GM06990 (cell line): ENCODE results near the gene TNRC6B.
"Not testable (repeated sequence)": the region's sequence is repeated elsewhere in the genome, so short reads cannot be mapped to it uniquely, and the experiment has no call there.

Experiments used
- DNase-seq: peaks from one replicate; pipeline ENCODE4 v3.0.0-alpha.2; 2011; ENCODE audit not compliant: insufficient read length; ENCODE audit errors: extremely low read depth
- H3K27me3 ChIP-seq: replicated peaks from 2 replicates; pipeline ENCODE4 v1.6.0; 2011; ENCODE audit warnings: low read length; ENCODE audit not compliant: control insufficient read depth, insufficient read depth
- H3K36me3 ChIP-seq: 2 replicates; pipeline ENCODE4 v1.5.1; 2011; ENCODE audit warnings: low read length; ENCODE audit not compliant: control insufficient read depth, insufficient read depth
- H3K4me3 ChIP-seq: replicated peaks from 2 replicates; pipeline ENCODE4 v1.5.1; 2011; ENCODE audit warnings: low read depth, mild to moderate bottlenecking, control low read depth, low read length
- CTCF ChIP-seq: IDR thresholded peaks from 2 replicates; pipeline ENCODE4 v1.5.1; 2011; ENCODE audit warnings: low read length, control low read depth, mild to moderate bottlenecking, inconsistent platforms; ENCODE audit not compliant: insufficient read depth, poor library complexity, severe bottlenecking

The TNRC6B gene

GRCh38 chr22:40147388-40148176, 30.1 kb upstream of the TNRC6B start:
- Histone ChIP-seq H3K36me3 (no peaks in the 10 kb centered on the region), H3K4me3 (no peak overlapping the region), H3K27me3 (no peaks in the 10 kb centered on the region)
- no peak for TF ChIP-seq CTCF
- DNase-seq = no peak

GRCh38 chr22:40153192-40153591, 24.5 kb upstream of the TNRC6B start:
- DNase-seq = no peak
- no peaks in the 10 kb centered on the region for H3K27me3 ChIP-seq
- no peak overlapping the region for H3K4me3 ChIP-seq
- H3K36me3 ChIP-seq = no peaks in the 10 kb centered on the region
- no peak for TF ChIP-seq CTCF

- no peak for DNase-seq
- Histone ChIP-seq H3K4me3 (no peak overlapping the region), H3K27me3 (no peaks in the 10 kb centered on the region), H3K36me3 (no peaks in the 10 kb centered on the region)
- TF ChIP-seq CTCF = no peak
Measured at GRCh38 chr22:40153705-40154104, 24.0 kb upstream of the TNRC6B start.

GRCh38 chr22:40156001-40156516, 21.7 kb upstream of the TNRC6B start:
- DNase-seq = no peak
- no peaks in the 10 kb centered on the region for H3K36me3 ChIP-seq
- no peaks in the 10 kb centered on the region for H3K27me3 ChIP-seq
- no peak for TF ChIP-seq CTCF
- H3K4me3 ChIP-seq = no peak overlapping the region

GRCh38 chr22:40156682-40157081, 21.0 kb upstream of the TNRC6B start:
- DNase-seq, H3K27me3 ChIP-seq, H3K4me3 ChIP-seq, H3K36me3 ChIP-seq: not testable (repeated sequence)

GRCh38 chr22:40157330-40157945, 20.3 kb upstream of the TNRC6B start:
- H3K27me3 ChIP-seq = no peaks in the 10 kb centered on the region
- no peak for TF ChIP-seq CTCF
- H3K36me3 ChIP-seq = no peaks in the 10 kb centered on the region
- DNase-seq = no peak
- no peak overlapping the region for H3K4me3 ChIP-seq
